Fibroblast of the conjunctiva (primary cell): Measurements from ENCODE around the gene MCF2L2.
"Not testable (repeated sequence)": the region's sequence is repeated elsewhere in the genome, so short reads cannot be mapped to it uniquely, and the experiment has no call there.

ENCODE experiments used
- DNase-seq: peaks from one replicate; pipeline ENCODE4 v3.0.0-alpha.2; 2010; ENCODE audit warnings: low read depth

MCF2L2 gene

GRCh38 chr3:183233966-183234365 is 194.5 kb downstream of the MCF2L2 start:
- no peak for DNase-seq

GRCh38 chr3:183230826-183231225 is 197.6 kb downstream of the MCF2L2 start:
- DNase-seq, result no peak

- not testable (repeated sequence) for DNase-seq
These were observed 198.2 kb downstream of the MCF2L2 start for GRCh38 chr3:183230251-183230650.

- no peak for DNase-seq
These were observed 199.2 kb downstream of the MCF2L2 start for GRCh38 chr3:183229178-183229577.

GRCh38 chr3:183227586-183227985 is 200.8 kb downstream of the MCF2L2 start:
- DNase-seq, result no peak

GRCh38 chr3:183226333-183226890 is 202.0 kb downstream of the MCF2L2 start:
- no peak for DNase-seq

GRCh38 chr3:183224180-183224970 is 204.0 kb downstream of the MCF2L2 start:
- DNase-seq, result no peak

GRCh38 chr3:183222631-183223235 is 205.7 kb downstream of the MCF2L2 start:
- DNase-seq, result no peak

GRCh38 chr3:183220828-183221227 is 207.6 kb downstream of the MCF2L2 start:
- DNase-seq, result peak; percentile 26

- DNase-seq, result no peak
These were observed 209.6 kb downstream of the MCF2L2 start for GRCh38 chr3:183218826-183219225.

GRCh38 chr3:183217548-183218332 is 210.7 kb downstream of the MCF2L2 start:
- DNase-seq, result no peak

GRCh38 chr3:183215591-183216202 is 212.7 kb downstream of the MCF2L2 start:
- DNase-seq, result no peak

- no peak for DNase-seq
These were observed 214.2 kb downstream of the MCF2L2 start for GRCh38 chr3:183214277-183214612.

GRCh38 chr3:183213415-183214276 is 214.8 kb downstream of the MCF2L2 start:
- DNase-seq, result no peak

- DNase-seq, result no peak
These were observed 215.9 kb downstream of the MCF2L2 start for GRCh38 chr3:183212565-183212964.

GRCh38 chr3:183212096-183212495 is 216.3 kb downstream of the MCF2L2 start:
- no peak for DNase-seq

- DNase-seq, result no peak
These were observed 217.1 kb downstream of the MCF2L2 start for GRCh38 chr3:183211352-183211751.

- no peak for DNase-seq
These were observed 217.5 kb downstream of the MCF2L2 start for GRCh38 chr3:183210862-183211341.

GRCh38 chr3:183210341-183210740 is 218.1 kb downstream of the MCF2L2 start:
- DNase-seq, result no peak

GRCh38 chr3:183208800-183209199 is 219.6 kb downstream of the MCF2L2 start:
- no peak for DNase-seq

GRCh38 chr3:183208260-183208659 is 220.2 kb downstream of the MCF2L2 start:
- DNase-seq, result no peak
